ENCODE data around the gene NLGN1. TPM values are rescaled to one million over a fixed set of nuclear protein-coding genes. Genes with fewer than 3 reads are reported as not detected.

NLGN1 gene
- total and polyA plus RNA-seq, 9 of the 15 experiments (the other 6 are each of a cell fraction or from before 2014, with no cell fraction given), result under 0.01 to 0.01 TPM; not detected in 7

- WGBS (ENCODE audit: insufficient coverage, low coverage, missing lambda C conversion rate), result 0% methylated on average over 2 of the region's 2 CpGs
- no peaks in the 10 kb centered on the region for H3K4me1 ChIP-seq (replicated peaks in 1 of 2; ENCODE audit: control insufficient read depth in 2 of 2, insufficient read depth in 2 of 2, low read length in 2 of 2)
- no peaks in the 10 kb centered on the region for H3K27me3 ChIP-seq (ENCODE audit: control insufficient read depth in 2 of 2, insufficient read depth in 2 of 2, low read length in 2 of 2)
- DNase-seq (ENCODE audit: extremely low read depth in 1 of 4, low spot score in 3 of 4), result no peak
- no peaks in the 10 kb centered on the region for H3K9me1 ChIP-seq (ENCODE audit: control insufficient read depth, insufficient read depth, low read length)
- H3K9me3 ChIP-seq (replicated peaks; ENCODE audit: control insufficient read depth, insufficient read depth, low read depth, low read length), result no peaks in the 10 kb centered on the region
- H4K20me1 ChIP-seq (replicated peaks; ENCODE audit: control insufficient read depth, insufficient read depth, low read length), result no peaks in the 10 kb centered on the region
- no peak for ATAC-seq
- H3K9ac ChIP-seq (ENCODE audit: insufficient read depth in 1 of 2, low read depth in 2 of 2, low read length in 2 of 2), result no peak overlapping the region
- POLR2A ChIA-PET, result no interaction called here
- no peak overlapping the region for H3K4me2 ChIP-seq (ENCODE audit: insufficient read depth, low read length)
- CTCF ChIA-PET (ENCODE audit: low intra/inter-chr PET ratio), result no interaction called here
- intact Hi-C loops (cut with micrococcal nuclease), result no loop called here
- BruUV-seq (replicated peaks), result no TSS peak
- no peak overlapping the region for H2AFZ ChIP-seq (ENCODE audit: low read depth, low read length)
- H3K79me2 ChIP-seq (ENCODE audit: control insufficient read depth, insufficient read depth, low read length), result no peaks in the 10 kb centered on the region
- no peaks in the 10 kb centered on the region for H3K36me3 ChIP-seq (ENCODE audit: control insufficient read depth, insufficient read depth, low read length)
- no peak for FAIRE-seq
- no peak overlapping the region for H3K4me3 ChIP-seq
- in situ Hi-C loops (cut with MboI), result no loop called here
- H3K27ac ChIP-seq (ENCODE audit: extremely low read depth, low read depth, low read length), result no peak overlapping the region
- TF ChIP-seq BCL6 (CRISPR knock-in tag; IDR thresholded peaks at IDR 0.05), result no peak
- no peak for TF ChIP-seq CAMTA2 (CRISPR knock-in tag; conservative IDR thresholded peaks at IDR 0.05)
- TF ChIP-seq ZNF408 (CRISPR knock-in tag; IDR thresholded peaks at IDR 0.05; ENCODE audit: low read depth), result no peak
- no peak for TF ChIP-seq ETV5 (CRISPR knock-in tag; IDR thresholded peaks at IDR 0.05; ENCODE audit: low read depth)
- TF ChIP-seq CTCF (IDR thresholded peaks at IDR 0.05 in 2 of 3, conservative IDR thresholded peaks at IDR 0.05 in 1 of 3; ENCODE audit: insufficient read depth in 2 of 3, low read depth in 1 of 3, low read length in 3 of 3), result no peak
- no peak for TF ChIP-seq TBP (optimal IDR thresholded peaks at IDR 0.05; ENCODE audit: low read depth, low read length)
- TF ChIP-seq MED1 (CRISPR knock-in tag; IDR thresholded peaks at IDR 0.05; ENCODE audit: borderline replicate concordance), result no peak
- TF ChIP-seq E2F5 (CRISPR knock-in tag; IDR thresholded peaks at IDR 0.05), result no peak
- TF ChIP-seq SREBF2 (CRISPR knock-in tag; IDR thresholded peaks at IDR 0.05), result no peak
- no peak for TF ChIP-seq ZMIZ1 (IDR thresholded peaks at IDR 0.05; ENCODE audit: low read depth in 2 of 2, low read length in 2 of 2)
Observed at GRCh38 chr3:174100744-174101143, 703.2 kb downstream of the NLGN1 start.
